Stimulated activated CD4-positive, alpha-beta T cell treated with anti-CD3 and anti-CD28 coated beads, Interleukin-2, amount 100 ng/mL, for 48 hours (primary cell): Measurements from ENCODE around the gene TTC3.

Source experiments
- DNase-seq, 2 donors: peaks; one replicate each; pipeline ENCODE4 v3.0.0-alpha.2; 2020

TTC3 gene

DNA sequence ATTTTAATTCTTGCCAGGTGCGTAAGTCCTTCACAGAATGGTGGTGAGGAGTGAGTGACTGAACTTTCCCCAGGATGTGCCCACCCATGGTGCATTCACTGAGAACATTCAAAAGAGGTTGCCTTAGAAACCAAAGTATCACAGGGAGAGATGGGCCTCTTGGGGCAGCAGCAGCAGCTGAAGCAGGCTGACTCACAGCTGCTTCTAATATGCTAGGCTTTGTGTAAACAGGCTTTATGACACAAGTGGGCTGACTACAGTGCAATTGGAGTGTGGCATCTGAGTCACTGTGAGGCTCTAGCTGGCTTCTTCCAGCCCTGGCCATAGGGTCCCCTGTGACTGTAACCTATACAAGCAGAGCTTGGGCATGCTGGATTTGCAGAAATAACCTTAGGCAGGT lies 12.8 kb upstream of the TTC3 start:
- DNase-seq, result no peak

DNA sequence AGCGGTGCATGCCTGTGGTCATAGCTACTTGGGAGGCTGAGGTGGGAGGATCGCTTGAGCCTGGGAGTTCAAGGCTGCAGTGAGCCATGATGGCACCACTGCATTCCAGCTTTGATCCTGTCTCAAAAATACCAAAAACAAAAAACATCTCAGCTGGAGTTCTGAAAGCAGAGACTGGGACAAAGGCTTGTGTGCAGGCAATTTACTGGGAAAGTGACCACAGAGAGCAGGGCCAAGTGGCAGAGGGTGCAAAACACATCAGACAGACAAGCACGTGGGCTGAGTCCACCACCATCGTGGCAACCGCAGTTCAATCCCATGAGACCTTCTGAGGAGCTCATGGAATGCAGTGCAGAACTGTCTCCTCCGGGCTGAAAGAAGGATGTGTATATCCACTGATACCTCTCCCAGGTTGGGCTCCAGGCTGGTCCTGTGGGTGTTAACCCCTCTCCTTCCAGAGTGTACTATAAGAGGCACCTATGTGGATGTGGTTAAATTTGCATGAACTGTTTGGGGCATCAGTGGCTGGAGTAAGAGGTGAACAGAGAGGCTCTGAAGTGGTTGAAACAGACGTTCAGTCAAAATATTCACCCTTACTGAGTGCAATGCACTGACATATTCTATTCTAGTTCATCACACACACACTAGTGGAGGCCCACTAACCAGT lies 11.0 kb upstream of the TTC3 start:
- no peak for DNase-seq

DNA sequence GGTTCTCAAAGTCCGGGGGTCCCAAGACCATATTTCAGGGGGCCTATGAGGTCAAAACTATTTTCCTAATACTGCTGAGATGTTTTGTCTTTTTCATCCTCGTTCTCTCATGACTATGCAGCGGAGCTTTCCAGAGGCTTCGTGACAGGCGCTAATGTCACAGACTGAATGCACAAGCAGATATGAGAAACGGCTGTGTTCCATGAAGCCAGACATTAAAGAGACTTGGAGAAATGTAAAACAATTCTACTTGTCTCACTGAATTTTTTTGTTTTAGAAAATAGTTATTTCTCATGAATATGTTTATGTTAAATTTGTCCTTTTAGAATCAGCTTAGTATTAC lies 10.5 kb upstream of the TTC3 start:
- no peak for DNase-seq

DNA sequence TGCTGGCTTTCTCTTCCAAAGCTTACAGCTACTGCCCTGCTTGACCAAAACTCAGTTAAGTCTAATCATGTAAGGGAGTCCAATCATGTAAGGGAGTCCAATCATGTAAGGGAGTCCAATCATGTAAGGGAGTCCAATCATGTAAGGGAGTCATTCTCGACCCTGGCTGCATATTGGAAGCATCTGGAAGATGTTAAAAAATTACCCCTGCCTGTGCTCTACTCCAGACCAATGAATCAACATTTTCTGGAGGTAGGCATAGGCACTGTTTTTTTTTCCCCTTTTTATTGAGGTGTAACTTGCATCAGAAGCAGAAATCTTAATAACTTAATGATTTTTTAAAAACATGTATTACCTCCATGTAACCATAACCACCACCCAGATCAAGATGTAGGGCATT lies 9.6 kb upstream of the TTC3 start:
- no peak for DNase-seq

DNA sequence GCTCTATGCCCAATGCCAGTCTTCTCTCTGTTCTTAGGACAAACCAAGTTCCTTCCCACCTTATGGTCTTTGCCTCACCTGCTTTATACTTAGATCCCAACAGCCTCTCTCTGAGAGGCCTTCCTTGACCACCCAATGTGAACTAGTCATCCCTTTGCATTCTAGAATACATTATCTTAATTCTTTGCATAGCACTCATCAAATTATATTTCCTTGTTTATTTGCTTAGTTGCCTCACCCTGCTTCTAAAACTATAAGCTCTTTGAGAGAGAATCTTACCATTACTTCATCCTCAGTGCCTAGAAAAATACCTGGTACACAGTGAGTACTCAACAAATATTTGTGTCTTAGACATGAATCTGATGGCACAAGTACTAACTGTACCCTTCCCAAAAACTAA lies 8.2 kb upstream of the TTC3 start:
- DNase-seq, result no peak

DNA sequence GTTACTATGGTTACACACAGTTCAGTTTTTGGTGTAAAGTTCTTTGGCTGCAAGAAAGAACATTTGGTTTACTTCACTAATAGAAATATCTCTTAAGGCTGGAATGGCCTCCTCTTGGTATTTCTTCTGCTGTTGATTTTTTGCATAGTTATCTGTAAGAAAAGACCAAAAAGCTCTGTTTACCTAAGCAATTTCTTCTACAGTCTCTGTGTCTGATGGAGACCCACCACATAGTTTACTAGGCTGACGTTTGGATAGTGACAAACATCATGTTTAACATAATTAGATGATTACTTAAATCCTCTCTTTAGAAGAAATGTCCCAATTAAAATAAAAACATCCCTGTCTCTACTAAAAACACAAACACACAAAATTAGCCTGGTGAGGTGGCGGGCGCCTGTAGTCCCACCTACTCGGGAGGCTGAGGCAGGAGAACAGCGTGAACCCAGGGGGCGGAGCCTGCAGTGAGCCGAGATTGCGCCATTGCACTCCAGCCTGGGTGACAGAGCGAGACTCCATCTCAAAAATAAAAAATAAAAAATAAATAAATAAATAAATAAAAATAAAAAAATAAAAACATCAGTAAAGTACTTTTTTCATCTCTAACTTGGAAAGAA lies 7.4 kb upstream of the TTC3 start:
- DNase-seq, result no peak

DNA sequence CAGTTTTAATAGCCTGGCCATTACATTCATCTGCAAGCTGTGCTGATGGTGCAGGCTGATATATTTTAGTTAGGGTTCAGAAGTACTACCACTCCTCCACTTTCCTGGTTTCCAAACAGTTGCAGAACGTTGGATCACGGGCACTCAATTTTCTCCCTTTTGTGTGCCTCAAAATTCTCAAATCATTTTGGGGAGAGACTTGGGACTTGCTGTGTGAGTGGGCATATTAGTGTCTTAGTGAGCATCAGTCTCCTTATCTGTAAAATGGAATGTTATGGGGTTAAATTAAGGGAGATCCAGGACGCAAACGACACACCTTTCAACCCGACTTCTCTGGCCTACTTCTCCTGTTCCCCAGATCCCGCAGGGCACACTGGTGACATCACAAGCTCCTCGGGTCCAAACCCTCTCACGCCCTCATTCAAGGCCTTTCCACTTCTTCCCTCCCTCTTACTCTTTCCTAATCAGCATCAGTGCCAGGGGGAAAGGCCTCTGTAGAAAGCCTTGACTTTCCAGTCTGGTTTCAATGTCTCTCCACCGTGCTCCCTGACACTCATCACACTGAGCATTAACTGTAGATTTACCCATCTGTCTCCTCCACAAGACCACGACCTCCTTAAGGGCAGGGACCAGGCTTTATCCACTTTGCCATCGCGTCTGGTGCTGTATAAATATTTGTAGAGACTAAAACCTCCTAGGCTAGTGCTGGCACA lies 1.3 kb upstream of the TTC3 start:
- DNase-seq, result peak in 1 of 2 donors; percentile 3

DNA sequence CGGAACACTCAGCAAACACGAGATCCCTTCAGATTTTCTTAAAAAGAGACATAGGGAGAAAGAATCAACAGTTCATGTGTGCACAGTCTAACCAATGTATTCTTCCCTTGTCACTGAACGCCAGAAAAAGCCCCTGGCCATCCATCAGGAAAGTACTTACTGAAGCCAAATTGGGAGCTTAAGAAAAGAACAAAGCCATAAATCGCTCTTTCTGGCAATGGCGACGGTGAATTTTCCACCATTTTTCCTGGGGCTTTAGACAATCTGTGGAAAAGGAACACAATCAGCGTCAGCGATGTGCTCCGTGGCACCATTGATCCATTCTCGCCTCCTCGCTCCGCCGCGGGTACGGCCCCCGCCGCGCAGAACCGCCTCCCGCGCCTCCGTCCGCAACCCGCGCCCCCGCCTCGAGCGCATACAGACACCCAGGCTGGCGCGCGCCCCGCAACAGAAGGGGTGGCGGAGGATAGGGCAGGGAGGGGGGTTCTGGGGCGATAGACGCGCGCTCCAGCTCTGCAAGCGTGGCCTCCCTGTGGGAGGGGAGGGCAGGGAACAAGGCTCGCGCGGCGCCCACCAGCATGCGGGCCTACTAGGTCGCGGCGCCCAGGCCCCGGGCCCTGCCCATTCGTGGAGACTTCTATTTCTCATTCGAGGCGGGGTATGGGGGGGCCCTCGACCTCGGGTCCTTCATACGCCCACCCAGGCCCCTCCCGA lies 623 bp upstream of the TTC3 start:
- DNase-seq, result peak; percentile 48 to 65

DNA sequence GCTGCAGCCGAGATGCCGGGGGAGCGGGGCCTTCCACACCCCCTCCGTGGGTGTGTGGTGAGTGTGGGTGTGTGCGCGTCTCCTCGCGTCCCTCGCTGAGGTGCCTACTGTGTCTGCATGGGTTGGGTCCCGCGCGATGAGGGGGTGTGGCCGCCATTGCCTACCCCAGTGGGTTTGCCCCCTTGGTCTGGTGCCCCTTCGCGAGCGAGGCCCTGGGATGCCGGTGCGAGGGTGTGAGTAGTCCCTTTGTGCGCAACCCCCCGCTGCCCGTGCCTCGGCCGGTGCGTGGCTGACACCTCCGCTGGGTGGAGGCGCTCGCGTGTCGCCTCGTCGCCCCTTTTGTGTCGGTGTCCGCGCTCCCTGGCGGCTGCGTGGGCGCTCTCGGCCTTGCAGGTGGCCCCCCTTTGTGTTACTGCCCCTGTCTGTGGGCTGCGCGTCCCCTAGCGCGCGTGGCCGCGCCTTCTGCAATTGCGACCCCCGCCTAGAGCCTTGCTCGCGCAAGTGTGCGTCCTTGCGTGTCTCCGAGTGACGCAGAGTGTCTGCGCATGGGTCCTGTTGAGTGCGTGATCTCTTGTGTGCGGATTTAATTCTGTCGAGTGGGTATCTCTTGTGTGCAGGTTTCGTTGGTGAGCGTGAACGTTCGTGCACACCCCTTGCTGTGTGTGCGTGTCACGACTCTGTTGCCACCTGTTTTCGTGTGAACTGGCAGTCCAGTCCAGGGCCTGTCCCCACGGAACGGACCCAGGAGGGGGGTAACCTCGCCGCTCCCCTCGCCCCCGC lies 553 bp downstream of the TTC3 start:
- DNase-seq, result peak; percentile 32 to 46

DNA sequence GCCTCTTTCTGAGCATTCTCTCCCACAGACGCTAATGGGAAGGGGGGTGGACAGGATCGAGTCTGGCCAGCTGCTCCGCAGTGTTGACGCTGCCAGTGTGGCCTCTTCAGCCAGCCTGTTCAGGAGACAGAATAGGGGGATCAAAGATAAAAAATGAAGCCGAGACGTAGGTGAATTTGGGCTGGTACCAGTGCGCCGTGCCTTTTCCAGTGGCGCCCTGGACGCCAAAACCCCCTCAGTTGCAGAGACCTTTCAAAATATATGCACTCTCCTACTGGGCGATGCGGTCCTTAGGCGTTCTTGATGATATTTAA lies 1.1 kb downstream of the TTC3 start:
- no peak for DNase-seq

DNA sequence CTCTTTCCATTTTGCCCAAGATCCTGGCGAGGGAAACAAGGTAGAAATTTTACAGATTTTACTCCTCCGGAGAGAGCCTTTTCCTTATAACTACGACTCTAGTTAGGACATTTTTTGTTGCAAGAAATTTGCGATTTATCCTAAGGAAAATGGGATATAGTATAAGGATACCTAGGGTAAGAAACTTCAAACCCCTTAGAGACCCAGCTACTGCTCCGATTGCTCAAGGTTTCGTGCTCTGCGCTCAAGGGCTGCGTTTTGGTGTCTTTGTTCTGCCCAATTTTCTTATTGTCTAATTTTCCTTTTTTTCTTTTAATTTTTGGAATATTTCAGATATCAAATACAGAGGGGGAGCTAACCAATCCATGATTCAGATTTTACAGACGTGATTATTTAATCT lies 1.5 kb downstream of the TTC3 start:
- DNase-seq, result no peak

DNA sequence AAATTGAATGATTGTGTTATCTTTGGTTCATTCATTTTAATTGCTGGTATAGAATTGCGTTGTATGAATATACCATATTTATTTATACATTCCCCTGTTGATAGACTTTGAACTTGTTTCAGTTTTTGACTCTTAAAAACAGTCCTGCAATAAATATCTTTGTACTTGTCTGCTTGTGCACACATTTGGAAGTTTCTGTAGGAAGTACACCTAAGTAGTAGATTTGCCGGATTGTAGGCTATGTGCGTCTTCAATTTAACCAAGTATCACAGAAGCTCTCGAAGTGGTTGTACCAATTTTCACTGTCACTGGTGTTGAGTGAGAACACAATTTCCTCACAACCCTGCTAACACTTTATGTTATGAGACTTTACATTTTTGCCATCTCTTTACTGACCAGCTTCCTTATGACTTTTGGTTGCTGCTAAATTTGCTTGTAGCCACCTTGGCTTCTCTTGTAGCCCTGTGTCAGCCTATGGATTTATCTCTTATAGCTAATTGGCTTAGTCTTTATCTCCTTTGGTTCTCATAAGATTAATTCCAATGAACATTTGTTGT lies 2.2 kb downstream of the TTC3 start:
- DNase-seq, result no peak

DNA sequence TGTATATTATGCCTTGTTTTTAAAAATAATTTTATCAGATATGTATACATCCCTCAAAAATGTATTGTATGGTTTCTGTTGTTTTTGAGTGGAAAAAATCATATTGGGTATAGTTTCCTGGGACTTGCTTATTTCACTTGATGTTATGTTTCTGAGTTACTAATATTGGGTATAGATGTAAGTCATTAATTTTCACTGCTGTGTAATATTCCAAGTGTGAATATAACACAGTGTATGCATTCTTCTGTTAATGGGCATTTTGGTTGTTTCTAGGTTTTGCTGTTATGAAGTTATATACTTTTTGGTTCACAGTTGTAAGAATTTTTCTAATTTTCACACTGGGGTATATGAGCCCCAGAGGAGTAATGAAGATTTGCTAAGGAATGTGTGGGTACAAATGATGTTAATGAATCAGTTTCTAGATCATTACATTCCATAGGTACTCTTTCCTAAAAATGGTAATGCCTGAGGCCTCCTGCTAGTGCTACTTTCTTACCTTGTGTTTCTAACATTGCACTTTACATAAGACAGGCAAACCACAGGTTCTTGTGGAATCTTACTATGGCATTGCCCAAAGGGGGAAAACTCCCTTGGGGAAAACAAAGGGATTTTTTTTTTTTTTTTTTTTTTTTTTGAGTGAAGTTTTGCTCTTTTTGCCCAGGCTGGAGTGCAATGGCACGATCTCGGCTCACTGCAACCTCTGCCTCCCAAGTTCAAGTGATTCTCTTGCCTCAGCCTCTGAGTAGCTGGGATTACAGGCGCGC lies 3.2 kb downstream of the TTC3 start:
- no peak for DNase-seq

DNA sequence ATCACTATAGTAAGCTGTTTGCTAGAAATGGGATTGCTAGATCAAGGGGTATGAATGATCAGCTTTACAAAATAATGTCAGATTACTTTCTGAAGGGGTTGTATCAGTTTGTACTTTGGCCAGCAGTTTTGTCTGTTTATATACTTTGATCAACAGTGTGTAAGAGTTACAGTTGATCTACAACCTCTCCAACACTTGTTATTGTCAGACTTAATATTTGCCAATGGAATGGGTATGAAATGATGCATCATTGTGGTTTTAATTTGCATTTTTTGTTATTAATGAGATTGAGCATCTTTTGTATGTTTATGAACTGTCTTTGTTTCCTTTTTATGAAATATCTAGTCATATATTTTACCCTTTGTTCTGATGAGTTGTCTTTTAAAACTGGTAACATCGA lies 4.3 kb downstream of the TTC3 start:
- no peak for DNase-seq

DNA sequence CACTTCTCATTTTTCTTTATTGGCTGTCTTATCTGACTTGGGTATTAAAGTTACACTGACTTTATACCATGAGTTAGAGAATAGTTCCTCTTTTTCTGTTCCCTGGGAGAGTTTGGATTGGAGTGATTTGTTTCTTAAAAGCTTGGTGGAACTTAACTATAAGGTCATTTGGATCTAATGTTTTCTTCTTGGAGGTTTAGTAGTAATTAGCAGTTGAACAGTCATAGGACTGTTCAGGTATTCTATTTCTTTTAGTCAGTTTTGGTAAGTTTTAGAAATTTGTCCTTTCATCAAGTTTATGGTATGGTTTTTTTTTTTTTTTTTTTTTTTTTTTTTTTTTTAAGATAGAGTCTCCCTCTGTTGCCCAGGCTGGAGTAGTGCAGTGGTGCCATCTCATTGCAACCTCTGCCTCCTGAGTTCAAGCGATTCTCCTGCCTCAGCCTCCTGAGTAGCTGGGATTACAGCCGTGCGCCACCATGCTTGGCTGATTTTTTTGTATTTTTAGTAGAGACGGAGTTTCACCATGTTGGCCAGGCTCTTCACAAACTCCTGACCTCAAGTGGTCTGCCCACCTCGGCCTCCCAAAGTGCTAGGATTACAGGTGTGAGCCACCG lies 6.3 kb downstream of the TTC3 start:
- DNase-seq, result no peak

DNA sequence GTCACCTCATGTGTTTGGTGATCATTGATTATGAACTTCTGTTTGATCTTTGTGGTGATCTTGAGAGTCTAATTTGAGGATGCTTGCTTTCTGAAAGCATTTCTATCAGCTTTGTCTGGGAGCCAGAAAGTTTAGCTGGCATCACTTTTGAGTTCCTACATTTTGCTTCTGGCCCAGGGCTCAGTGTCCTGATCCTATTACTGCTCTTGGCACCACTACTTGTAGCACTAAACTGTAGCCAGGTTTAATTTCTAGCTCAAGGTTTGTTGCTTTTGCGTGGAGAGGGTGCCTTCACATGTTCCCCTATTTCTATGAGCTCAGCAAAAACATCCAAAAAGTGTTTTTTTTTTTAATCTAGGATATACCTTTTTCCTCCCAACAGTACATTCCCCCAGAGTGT lies 9.3 kb downstream of the TTC3 start:
- DNase-seq, result no peak

DNA sequence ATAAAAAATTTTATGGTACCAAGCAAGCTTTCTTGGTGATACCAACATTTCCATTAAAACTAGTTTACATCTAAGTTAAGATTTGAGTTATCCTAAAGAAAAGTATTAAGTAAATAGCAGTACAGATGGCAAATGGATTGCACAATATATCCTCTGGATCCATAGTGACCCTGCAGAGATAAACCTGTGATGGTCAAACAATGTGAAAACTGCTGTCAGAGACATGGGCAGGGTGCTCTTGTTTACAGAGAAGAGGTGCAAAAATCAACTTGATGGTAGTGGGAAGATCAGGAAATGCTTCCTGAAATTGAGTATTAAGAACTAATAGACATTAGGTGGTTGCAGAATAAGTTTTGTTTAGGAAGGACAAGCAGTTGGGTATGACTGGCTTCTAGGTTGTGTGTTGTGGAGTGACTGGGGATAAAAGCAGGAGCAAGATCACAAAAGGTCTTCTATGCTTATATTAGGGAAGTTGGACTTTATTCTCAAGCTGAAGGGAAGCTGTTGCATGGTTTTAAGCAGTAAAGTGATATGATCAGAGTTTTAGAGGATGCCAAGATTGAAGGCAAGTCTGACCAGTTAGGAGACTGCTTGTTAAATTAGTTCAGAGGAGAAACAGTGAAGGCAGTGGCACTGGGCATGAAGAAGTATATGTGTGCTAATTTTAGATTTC lies 9.9 kb downstream of the TTC3 start:
- no peak for DNase-seq

DNA sequence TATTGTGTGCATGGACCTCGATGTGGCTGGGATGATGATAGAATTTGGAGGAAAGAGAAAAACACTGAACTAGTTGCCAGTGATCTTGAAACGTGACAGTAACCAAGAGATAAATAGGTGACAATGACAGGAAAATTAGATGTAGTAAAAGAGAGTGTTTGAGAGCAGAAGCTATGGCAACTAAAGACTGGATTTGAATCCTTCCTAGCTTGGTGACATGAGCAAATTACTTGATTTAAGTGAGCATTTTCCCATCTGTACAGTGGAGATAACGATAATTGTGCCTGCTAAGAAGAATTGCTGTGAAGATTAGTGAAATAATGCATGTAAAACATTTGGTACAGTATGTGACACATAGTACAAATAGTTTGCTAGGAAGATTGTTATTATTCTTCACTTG lies 12.7 kb downstream of the TTC3 start:
- no peak for DNase-seq

DNA sequence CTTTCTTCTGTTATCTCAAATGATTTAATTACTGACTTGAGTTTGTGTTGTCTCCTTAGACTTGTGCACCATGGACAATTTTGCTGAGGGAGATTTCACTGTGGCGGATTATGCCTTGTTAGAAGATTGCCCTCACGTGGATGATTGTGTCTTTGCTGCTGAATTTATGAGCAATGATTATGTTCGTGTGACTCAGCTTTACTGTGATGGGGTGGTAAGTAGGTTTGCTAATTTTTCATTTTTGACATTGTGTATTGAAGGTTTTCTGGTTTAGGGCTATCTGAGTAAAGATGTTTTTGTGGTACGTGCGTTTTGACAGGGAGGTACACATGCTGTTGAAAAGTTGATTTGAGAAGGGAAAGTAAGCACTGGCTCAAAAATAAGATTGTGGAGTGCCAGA lies 14.1 kb downstream of the TTC3 start:
- DNase-seq, result no peak

DNA sequence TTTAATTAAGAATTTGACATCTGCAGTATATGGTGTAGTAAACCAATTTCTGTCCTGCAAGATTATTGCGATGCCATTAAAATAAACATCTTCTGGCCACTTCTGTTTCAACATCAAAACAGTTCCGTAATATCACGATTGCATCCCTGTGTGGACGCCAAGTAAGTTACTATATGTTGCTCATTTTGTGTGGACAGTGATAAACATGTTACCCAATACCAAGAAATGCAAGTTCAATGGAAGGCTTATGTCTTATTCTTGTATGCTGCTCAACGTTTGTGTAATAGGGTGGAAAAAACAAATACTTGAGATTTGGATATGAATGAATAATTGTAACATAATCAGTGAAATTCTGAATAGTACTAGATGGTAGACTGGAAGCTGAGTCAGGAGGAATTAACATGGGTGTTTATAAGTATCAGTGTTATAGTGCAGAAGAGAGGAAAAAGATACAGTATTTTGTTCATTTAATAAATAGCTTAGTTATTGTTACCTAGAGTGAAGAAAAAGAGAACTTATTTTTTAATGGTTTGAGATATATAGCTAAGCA lies 15.2 kb downstream of the TTC3 start:
- DNase-seq, result no peak

DNA sequence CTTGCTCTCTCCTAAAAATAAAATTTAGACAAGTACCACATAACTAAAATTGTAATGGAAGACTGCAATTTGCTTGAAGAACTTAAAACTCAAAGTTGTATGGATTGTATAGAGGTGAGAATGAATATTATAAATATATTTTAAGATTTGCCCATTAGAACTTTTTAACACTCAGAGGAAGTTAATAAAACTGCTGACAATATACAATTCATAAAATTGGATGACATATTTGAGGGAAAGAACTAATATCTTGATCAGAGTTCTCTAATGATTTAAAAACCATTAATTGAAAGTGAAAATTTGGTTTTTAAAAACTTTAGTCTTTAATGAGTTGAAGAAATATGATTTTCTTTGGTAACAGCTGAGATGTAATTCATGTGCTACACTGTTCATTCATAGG lies 20.9 kb downstream of the TTC3 start:
- no peak for DNase-seq
